HG02759 (cell line): Measurements from ENCODE around the gene PIK3CA.
"Not testable (repeated sequence)": the region's sequence is repeated elsewhere in the genome, so short reads cannot be mapped to it uniquely, and the experiment has no call there.

ENCODE experiments used
- ATAC-seq: cut with Tn5 transposase; IDR thresholded peaks from one replicate; pipeline ENCODE4 v1.9.1; 2021; ENCODE audit warnings: mild to moderate bottlenecking, moderate library complexity; ENCODE audit not compliant: unreplicated experiment

Gene PIK3CA

GRCh38 chr3:179259959-179260756, 112.0 kb downstream of the PIK3CA start:
- ATAC-seq, result not testable (repeated sequence)

GRCh38 chr3:179260949-179261765, 113.0 kb downstream of the PIK3CA start:
- peak; percentile 93 for ATAC-seq

- no peak for ATAC-seq
Observed at GRCh38 chr3:179263134-179263533, 115.0 kb downstream of the PIK3CA start.

GRCh38 chr3:179264449-179264848, 116.3 kb downstream of the PIK3CA start:
- no peak for ATAC-seq

- no peak for ATAC-seq
Observed at GRCh38 chr3:179265092-179265491, 116.9 kb downstream of the PIK3CA start.

- ATAC-seq, result peak; percentile 46
Observed at GRCh38 chr3:179265875-179266274, 117.7 kb downstream of the PIK3CA start.

GRCh38 chr3:179266701-179267211, 118.6 kb downstream of the PIK3CA start:
- ATAC-seq, result no peak

- ATAC-seq, result no peak
Observed at GRCh38 chr3:179268400-179269051, 120.4 kb downstream of the PIK3CA start.

GRCh38 chr3:179269152-179269707, 121.1 kb downstream of the PIK3CA start:
- no peak for ATAC-seq

- no peak for ATAC-seq
Observed at GRCh38 chr3:179272385-179272784, 124.2 kb downstream of the PIK3CA start.

GRCh38 chr3:179274434-179274833, 126.3 kb downstream of the PIK3CA start:
- not testable (repeated sequence) for ATAC-seq

- no peak for ATAC-seq
Observed at GRCh38 chr3:179276001-179276400, 127.8 kb downstream of the PIK3CA start.

- no peak for ATAC-seq
Observed at GRCh38 chr3:179276743-179277142, 128.6 kb downstream of the PIK3CA start.

- ATAC-seq, result no peak
Observed at GRCh38 chr3:179278151-179278550, 130.0 kb downstream of the PIK3CA start.

- ATAC-seq, result no peak
Observed at GRCh38 chr3:179278932-179279693, 131.0 kb downstream of the PIK3CA start.

- ATAC-seq, result no peak
Observed at GRCh38 chr3:179279837-179280236, 131.7 kb downstream of the PIK3CA start.

- no peak for ATAC-seq
Observed at GRCh38 chr3:179281825-179282224, 133.7 kb downstream of the PIK3CA start.

- no peak for ATAC-seq
Observed at GRCh38 chr3:179286331-179286730, 138.2 kb downstream of the PIK3CA start.

- no peak for ATAC-seq
Observed at GRCh38 chr3:179288845-179289244, 140.7 kb downstream of the PIK3CA start.

- no peak for ATAC-seq
Observed at GRCh38 chr3:179289295-179289694, 141.1 kb downstream of the PIK3CA start.
